Stimulated activated CD4-positive, alpha-beta T cell treated with anti-CD3 and anti-CD28 coated beads, Interleukin-4, amount 100 ng/mL, for 48 hours (primary cell): ENCODE measurements around the gene C16orf96.

Source experiments
- DNase-seq, 2 donors: peaks; one replicate each; pipeline ENCODE4 v3.0.0-alpha.2; 2020; ENCODE audit warnings: low read depth in 2 of 2

The C16orf96 gene

DNA sequence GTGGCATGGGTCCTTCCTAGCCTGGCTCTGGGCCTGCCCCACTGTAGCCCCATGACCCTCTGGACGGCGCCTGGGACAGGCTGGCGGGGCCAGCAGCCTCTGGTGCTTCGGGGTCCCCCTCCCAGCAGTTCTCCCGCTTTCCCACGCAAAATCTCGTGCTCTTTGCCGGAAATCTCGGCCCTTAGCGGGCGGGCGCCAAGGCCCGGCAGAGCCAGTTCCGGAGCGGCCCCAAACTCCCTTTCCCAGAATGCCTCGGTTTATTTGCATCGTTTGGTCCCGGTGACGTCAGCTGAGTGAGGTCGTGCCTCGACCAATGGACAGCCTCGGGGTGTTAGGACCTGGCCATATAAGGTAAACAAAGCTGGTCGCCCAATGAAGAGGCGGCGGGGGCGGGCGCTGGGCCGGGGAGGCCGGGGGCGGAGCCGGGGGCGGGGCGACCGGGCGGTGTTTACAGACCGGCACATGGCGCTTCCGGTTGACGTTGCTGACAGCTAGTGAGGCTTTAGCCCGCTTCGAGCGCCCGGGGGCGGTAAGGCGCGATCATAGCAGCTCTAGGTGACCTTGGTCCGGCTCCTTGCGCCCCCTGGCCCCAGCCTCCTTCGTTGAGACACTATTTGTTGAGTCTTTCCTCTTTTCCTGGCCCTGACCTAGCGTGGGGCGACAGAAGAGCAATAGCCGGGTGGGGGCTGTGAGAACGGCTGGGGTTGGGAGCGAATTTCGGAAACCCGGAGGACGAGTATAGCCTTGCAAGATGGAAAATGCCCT lies 60.1 kb downstream of the C16orf96 start:
- peak; percentile 99 for DNase-seq

DNA sequence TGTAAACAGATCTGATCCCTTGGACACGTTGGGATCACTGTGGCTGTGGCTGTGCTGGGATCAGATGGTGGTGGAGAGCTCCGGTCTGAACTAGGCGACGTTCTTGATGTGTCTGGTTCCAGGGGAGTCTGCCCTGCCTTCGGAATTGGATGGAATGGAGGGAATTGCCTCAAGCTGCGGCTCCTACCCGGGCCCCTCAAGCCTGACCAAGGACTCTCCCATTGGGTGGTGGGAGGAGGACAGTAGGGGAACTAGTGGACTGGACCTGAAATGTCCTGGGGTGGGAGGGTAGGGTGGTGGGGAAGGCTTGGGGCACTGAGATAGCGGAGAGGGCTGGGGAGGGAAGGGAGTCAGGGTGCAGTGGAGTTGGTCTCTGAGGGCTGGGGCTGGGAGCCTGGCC lies 61.7 kb downstream of the C16orf96 start:
- DNase-seq = no peak

DNA sequence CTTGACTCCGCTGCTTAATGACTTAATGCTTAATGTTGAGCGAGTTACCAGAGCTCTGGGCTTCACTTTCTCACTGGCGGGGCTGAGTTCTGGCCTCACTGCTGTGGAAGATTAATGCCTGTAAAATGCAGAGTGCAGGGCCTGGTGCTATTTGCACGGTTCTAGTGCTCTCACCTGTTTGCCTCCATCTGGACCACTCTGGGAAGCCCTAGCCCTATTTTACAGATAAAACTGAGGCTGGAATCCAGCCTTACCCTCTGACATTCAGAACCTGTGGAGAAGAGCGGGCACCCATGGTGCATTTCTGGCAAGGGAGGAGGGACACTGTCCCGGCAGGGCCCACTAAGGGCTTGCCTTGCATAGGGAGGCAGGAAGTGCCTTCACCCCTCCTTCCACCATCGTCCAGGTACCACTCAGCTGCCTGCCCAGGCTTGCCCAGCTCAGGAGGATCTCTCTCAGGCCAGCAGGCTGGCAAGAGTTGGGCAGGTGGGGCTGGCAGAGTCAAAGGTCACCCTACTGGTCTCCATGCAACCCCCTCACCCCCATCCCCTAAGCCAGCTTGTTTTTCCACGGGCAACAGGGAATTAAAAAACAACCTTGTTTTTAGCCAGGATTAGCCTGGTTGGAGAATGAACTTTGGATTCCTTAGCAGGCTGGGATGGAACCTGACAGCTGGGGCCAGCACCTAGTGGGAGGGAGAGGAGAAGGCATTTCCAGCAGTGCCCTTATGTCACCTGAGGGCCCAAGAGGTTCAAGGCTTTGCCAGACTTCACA lies 62.7 kb downstream of the C16orf96 start:
- DNase-seq = no peak

DNA sequence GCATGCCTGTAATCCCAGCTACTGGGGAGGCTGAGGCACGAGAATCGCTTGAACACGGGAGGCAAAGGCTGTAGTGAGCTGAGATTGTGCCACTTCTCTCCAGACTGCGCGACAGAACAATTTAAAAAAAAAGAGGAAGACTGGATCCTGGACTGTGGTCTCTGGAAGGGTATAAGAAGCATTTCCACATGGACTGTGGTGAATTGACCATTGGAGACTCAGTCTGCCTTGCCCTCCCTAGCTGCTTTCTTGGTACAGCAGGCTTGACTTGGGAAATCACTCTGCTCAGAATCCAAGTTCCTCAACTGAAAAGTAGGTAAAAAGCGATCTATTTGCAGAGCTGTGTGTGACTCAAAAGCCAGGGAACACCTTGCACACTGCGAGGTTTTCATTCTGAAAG lies 67.5 kb downstream of the C16orf96 start:
- no peak for DNase-seq

DNA sequence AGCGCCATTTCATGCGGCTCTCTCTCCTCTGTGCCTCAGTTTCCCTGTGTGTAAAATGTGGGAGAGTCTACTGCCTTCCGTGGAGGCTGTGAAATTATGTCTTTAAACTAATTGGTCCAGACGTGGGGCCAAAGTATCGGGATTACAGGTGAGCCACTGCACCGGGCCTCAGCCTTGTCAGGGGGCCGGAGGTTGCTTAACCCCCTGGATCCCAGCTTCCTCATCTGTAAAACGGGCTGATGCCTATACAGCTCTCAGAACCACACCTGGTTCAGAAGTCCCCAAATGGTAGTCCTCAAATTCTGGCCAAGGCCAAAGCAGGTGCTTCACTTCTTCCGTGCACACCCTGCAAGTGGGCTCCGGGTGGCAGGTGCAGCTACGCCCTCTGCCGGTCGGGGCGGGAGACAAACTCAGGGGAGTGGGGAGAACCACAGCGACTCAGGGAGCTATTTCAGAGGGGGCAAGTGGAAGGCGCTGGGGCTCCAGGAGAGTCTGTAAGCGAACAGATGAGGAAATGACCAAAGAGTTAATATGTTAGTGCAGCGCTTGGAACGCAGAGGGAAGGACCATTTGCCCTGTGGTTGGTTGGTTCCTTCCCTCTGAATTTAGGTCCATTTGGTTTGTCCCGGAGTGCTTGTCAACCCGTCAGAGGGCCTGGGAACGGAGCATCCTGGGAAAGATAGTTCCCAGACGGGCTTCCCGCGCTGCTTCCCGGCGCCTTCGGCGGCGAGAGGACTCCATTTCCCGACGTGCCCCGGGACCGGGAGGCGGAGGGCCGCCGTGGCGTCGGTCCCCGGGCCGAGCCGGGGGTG lies 68.1 kb downstream of the C16orf96 start, which contains the start of gene MGRN1:
MGRN1 (plus strand) TSS at position 812 of the 812 bp plus-strand sequence. CDS start 135 bp downstream, outside the sequence.
- peak; percentile 84 to 93 for DNase-seq

DNA sequence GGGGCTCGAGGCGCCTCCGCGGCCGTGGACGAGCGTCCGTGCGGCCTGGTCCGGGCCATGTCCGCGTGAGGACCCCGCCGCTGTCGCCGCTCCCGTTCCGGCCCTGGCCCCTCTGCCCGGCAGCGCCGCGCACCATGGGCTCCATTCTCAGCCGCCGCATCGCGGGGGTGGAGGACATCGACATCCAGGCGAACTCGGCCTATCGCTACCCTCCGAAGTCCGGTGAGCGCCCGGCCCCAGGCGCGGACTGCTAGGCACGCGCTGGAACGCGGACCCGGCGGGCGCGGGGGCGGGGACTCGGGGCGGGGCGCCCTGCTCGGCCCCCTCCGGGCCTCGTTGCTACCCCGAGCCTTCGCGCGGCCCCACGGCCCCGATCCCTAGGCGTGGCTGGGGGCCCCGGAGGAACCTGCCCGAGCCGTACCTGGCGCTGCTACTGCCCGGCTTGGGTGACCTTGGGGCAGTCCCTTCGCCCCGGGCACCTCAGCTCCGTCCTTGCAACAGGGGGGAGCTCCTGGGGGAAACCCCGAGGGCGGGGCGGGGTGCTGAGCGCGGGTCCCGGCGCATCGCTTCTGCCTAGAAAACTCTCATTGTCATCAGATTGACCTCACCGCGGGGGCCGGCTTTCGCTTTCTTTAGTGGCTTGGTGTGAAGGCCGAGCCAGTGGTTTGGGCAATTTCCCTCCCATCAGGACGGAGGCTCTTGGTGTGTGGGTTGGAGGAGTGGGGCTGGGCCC lies 68.9 kb downstream of the C16orf96 start:
- DNase-seq = peak; percentile 64 to 79

DNA sequence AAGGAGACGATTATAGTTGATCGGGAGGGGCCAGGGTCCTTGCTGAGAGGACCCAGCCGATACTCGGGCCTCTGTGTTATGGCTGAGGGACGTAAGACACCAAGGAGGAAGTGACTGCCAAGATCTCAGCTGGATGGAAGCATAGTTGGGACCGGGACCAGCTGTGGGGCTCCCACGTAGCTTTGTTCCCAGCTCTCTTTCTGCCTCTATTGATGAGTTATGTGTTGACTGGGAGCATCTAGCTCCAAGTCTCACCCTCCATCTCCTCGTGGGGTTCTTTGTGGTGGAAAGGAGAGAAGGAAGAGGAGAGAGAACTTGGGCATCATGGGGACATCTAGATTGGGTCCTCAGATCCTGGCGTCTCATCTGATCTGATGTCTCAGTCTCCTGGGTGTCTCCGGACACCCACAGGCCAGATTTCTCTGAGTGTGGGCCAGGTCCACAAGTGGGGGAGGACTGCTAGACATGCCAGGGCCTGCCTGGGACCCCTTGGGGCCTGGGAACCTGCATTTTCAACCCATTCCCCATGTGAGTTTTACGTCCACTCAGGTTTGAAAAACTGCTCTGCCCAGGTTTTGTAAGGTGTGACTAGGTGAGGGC lies 69.5 kb downstream of the C16orf96 start:
- DNase-seq = no peak

DNA sequence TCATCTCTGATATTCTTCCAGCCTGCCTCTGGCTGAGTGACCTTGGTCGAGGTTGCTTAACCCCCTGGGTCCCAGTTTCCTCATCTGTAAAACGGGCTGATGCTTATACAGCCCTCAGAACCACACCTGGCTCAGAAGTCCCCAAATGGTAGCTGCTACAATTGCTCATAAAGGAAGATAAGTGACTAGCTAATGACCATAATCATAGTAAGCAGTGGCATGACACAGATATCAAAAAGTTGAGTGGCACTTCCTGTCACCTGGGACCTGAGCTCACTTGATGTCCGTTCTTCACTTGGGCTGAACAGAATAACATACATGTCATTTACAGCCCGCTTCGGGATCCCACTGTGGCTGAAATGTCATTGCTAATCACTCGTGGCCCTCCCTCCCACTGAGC lies 70.3 kb downstream of the C16orf96 start:
- DNase-seq = no peak

DNA sequence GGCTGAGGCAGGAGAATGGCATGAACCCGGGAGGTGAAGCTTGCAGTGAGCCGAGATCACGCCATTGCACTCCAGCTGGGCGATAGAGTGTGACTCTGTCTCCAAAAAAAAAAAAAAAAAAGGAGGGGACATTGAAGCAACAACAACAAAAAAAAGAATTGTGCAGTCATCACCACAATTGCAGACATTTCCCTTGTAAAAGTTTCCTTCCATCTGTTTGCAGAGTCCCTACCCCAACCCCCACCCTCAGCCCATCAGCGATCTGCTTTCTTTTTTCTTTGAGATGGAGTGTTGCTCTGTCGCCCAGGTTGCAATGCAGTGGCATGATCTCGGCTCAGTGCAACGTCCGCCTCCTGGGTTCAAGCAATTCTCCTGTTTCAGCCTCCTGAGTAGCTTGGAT lies 72.1 kb downstream of the C16orf96 start:
- no peak for DNase-seq

DNA sequence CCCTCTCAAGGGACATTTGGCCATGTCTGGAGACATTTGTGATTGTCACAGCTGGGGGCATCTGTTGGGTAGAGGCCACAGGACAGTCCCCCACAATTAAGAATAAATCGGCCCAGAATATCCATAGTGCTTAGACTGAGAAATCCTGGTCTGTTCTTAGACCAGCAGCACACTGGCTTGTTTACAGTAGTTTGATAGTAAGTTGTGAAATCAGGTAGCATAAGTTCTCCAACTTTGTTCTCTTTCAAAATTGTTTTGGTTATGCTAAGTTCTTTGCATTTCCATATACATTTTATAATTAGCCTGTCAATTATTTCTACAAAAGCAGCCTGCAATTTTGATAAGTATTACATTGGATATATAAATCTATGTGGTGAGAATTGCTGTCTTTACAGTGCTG lies 75.3 kb downstream of the C16orf96 start:
- no peak for DNase-seq

DNA sequence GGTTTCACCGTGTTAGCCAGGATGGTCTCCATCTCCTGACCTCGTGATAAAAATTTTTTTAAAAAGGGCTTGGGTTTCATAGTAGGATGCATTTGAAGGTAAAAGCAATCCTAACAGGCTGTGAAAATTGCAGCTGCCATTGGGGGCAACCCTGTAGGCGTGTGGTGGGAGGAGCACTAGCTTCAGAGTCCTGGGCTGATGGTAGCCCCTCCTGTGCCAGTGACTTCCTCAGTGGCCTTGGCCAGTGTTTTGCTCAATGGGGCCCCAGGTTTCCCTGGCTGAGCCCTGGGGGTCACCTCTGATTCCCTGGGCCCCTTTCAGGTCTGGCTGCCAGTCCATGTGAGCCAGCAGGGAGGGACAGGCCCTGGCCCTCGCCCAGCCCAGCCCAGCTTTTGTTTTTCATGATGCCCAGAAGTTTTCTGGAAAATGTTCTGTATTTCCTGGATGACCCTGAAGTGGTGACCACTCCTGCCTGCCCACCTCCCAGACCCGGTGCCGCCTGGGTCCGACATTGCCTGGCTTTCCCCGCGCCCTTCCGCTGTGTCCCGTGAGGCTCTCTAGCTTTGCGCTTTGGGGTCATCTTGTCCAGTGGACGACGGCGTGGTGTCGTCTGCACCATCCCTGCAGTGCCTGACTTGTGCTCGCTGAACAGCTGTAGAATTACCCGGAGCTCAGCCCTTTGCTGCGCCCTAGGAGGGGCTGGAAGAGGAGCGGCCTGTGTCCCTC lies 77.9 kb downstream of the C16orf96 start:
- no peak for DNase-seq

DNA sequence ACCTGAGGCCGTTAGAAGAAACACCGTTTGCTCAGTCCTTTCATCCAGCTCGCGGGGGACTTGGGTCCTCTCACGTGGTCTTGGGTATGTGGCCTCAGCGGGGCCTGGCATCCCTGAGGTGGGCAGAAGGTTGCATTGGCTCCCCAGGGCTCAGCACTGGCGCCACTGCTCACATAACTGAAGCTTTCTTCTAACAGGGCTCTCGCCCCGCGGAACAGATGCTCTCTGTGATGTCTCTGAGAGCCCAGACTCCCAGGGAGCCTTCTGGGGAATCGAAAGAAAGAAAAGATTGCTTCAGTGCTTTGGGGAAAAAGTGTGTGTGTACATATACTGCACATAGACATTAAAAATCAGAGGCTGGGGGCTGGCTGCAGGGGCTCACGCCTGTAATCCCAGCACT lies 78.6 kb downstream of the C16orf96 start:
- DNase-seq = no peak

DNA sequence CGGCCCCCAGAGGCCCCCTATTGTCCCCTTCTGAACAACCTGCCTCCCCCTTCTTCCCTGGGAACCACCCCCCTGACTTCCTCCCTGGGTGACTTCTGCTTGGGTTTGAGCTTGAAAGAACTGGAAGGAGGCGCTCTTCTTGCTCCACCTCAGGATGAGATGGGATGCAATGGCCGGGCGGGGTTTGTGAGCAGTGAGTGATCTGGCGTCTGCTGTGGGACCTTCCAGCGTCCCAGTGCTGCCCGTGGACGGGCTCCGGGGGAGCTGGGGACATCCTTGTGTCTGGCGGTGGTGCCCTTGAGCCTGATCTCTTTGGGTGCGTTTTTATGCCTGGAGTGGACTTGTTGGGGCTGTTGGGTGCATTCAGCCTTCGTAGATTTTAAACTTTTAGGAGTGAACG lies 80.1 kb downstream of the C16orf96 start:
- DNase-seq = no peak

DNA sequence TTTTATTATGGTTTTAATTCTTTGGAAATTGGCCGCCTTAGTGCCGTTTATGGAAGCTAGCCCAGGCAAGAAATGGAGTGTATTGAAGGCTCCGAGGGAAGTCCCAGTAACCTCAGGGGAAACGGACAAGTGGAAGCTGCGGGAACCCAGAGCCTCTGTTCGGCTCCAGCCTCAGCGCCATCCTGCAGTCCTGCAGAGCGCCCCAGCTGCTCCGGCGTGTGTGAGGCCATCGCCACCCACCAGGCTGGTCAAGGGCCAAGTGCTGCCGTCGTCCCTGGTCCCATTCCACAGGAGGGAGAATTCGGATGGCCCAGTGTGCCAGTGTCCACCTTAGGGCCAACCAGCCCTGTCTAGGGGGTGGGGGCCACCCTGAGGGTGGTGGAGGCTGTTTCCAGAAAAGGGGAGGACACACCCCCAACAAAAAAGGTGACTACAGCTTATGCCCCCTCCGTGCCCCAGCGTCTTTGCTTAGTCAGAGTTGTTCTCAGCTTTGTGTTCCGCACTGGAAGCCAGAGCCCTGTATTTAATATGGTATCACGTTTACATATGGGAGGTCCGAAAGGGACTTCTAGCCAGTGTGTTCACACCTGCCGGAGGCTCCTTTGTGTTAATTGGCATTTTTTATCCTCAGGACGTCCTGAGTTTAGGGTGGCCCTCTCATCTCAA lies 81.5 kb downstream of the C16orf96 start:
- no peak for DNase-seq

DNA sequence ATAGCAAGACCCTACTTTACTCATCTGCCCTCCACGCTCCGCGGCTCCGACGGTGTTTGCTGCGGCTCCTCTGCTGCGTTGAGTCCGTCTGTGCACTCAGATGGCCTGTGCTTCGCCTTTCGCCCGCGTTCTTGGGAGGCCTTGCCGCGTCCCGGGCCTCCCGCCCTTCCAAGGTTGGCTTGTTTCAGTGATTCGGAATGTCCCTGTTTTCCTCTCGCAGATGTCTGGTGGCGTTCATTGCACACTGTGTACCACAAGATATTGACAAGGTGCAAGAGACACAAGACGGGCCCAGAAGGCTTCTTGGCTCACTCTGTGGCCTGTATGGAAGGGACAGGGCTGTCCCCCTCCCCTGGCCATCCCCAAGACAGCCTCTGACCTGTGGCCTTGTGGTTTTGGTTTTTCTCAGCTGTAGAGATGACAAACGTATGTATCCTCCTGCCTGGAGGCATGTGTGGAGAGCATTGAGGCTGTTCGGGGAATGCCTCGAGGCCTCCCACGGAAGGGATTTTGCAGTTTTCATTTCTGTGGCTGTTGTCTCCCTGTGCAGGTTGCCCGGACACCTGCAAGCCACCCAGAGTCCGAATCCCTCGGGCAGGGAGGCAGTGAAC lies 83.9 kb downstream of the C16orf96 start:
- DNase-seq = no peak

DNA sequence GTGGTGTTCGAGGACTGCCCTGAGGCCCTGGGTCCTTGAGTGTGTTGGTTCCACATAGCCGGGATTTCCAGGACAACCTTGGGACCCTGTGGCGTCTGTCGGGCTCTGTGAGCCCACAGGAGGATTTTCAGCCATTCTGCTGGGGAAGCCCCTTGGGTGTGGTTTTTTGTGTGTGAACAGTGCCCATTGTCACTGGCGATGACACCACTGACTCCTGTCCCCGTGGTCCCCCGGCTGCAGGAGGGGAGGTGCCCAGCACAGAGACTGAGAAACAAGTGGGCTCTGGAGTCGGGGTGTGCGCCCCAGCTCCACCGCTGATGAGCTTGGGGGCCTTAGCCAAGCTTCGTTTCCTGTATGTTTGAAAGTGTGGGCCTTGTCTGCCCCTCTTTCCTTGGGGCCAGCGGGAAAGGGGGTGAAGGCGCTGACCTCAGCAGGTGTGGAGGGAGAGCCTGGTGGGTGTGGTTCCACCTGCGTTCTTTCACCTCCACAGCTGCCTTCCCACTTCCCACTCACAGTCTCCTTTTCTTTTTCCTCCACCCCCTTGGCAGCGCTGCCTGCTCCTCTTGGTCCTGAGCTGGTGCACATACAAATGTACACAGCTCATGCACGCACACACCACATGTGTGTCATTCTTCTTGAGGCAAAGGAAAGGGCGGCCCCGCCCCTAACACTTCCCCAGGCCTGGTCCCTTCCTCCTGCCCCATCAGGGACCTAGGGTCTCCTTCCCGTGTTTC lies 84.6 kb downstream of the C16orf96 start:
- no peak for DNase-seq

DNA sequence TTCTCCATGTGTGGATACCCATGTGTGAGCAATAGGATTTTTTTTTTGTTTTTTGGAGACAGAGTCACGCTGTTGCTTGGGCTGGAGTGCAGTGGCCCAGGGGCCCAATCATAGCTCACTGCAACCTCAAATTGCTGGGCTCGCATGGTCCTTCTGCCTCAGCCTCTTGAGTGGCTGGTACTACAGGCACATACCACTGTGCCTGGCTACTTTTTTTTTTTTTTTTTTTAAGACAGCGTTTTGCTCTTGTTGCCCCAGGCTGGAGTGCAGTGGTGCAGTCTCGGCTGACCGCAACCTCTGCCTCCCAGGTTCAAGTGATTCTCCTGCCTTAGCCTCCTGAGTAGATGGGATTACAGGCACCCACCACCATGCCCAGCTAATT lies 85.2 kb downstream of the C16orf96 start:
- DNase-seq = no peak

DNA sequence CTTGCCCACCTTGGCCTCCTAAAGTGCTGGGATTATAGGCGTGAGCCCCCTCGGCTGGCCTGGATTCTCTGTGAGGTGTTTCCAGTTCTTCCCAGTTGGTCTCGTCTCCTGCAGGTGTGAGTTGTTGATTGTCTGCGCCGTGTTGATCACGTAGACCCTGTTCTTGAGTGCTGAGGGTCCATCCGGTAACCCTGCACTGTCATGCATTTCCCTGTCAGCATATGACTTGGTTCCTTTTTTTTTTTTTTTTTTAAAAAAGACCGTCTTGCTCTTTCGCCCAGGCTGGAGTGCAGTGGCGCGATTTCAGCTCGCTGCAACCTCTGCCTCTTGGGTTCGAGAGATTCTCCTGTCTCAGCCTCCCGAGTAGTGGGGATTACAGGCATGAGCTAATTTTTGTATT lies 85.8 kb downstream of the C16orf96 start:
- DNase-seq = no peak
